ENCODE data around the gene COL27A1.
A peak's percentile ranks its signal among the peaks of the same experiment; 100 is the strongest.

Gene COL27A1
- long read RNA-seq: 0 reads

DNA sequence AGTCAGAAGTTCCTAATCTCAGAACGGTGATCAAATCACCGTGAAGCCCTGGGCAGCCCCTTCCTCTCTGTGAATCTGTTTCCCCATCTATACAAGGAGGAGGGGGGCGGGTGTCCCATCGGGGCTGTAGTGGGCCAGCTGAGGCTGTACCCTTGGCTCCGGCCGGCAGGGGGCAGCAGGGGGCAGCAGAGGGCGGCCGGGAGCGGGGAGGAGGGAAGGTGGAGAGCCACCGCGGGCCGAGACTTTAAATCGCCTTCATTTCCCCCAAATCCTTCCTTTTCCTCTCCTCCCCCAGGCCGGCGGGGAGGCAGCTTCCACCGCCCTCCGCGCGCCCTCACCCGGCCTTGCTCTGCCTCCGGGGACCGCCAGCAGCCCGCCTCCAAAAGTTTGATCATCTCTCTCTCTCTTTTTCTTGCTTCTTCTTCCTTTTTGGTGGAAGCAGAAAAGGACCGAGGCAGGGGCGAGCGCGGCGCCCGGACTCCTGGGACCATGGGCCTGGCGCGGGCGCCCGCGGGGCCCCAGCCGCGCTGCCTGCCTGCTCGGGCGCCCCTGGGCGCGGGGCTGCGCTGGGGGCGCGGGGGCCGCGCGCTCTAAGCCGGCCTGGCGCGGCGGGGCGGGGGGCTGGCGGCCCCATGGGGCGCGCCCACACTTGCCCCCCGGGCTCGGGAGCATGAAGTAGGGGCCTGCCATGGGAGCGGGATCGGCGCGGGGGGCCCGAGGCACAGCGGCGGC, at the start of gene COL27A1:
Gene COL27A1 (plus strand): TSS at position 275 of the 732 bp plus-strand sequence. CDS start 414 bp downstream, at position 689.
- TF ChIP-seq POLR2AphosphoS5 (IDR thresholded peaks at IDR 0.05; ENCODE audit: low read depth) (no peak), GABPA (IDR thresholded peaks at IDR 0.05; ENCODE audit: low read depth) (no peak), SPI1 (IDR thresholded peaks at IDR 0.05; ENCODE audit: borderline replicate concordance, low read depth) (no peak)
- TF ChIP-seq, protein P1, sequence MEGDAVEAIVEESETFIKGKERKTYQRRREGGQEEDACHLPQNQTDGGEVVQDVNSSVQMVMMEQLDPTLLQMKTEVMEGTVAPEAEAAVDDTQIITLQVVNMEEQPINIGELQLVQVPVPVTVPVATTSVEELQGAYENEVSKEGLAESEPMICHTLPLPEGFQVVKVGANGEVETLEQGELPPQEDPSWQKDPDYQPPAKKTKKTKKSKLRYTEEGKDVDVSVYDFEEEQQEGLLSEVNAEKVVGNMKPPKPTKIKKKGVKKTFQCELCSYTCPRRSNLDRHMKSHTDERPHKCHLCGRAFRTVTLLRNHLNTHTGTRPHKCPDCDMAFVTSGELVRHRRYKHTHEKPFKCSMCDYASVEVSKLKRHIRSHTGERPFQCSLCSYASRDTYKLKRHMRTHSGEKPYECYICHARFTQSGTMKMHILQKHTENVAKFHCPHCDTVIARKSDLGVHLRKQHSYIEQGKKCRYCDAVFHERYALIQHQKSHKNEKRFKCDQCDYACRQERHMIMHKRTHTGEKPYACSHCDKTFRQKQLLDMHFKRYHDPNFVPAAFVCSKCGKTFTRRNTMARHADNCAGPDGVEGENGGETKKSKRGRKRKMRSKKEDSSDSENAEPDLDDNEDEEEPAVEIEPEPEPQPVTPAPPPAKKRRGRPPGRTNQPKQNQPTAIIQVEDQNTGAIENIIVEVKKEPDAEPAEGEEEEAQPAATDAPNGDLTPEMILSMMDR (IDR thresholded peaks at IDR 0.05; ENCODE audit: insufficient read depth, low read length): peak; percentile 21
- TF ChIP-seq, protein P2, sequence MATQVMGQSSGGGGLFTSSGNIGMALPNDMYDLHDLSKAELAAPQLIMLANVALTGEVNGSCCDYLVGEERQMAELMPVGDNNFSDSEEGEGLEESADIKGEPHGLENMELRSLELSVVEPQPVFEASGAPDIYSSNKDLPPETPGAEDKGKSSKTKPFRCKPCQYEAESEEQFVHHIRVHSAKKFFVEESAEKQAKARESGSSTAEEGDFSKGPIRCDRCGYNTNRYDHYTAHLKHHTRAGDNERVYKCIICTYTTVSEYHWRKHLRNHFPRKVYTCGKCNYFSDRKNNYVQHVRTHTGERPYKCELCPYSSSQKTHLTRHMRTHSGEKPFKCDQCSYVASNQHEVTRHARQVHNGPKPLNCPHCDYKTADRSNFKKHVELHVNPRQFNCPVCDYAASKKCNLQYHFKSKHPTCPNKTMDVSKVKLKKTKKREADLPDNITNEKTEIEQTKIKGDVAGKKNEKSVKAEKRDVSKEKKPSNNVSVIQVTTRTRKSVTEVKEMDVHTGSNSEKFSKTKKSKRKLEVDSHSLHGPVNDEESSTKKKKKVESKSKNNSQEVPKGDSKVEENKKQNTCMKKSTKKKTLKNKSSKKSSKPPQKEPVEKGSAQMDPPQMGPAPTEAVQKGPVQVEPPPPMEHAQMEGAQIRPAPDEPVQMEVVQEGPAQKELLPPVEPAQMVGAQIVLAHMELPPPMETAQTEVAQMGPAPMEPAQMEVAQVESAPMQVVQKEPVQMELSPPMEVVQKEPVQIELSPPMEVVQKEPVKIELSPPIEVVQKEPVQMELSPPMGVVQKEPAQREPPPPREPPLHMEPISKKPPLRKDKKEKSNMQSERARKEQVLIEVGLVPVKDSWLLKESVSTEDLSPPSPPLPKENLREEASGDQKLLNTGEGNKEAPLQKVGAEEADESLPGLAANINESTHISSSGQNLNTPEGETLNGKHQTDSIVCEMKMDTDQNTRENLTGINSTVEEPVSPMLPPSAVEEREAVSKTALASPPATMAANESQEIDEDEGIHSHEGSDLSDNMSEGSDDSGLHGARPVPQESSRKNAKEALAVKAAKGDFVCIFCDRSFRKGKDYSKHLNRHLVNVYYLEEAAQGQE (IDR thresholded peaks at IDR 0.05; ENCODE audit: insufficient replicate concordance, low read depth): no peak
- no peak within 1 kb of the TSS for H3K27ac ChIP-seq (replicated peaks)
- peak within 1 kb of the TSS; percentile 51 for H3K4me3 ChIP-seq (replicated peaks; ENCODE audit: insufficient read depth, low read length)
- peaks cover 50% of the 10 kb centered on the region for H3K27me3 ChIP-seq (ENCODE audit: insufficient read depth, poor library complexity, severe bottlenecking)
- peak; percentile 43 to 63 for DNase-seq (ENCODE audit: low read depth in 1 of 2, low spot score in 1 of 2)

DNA sequence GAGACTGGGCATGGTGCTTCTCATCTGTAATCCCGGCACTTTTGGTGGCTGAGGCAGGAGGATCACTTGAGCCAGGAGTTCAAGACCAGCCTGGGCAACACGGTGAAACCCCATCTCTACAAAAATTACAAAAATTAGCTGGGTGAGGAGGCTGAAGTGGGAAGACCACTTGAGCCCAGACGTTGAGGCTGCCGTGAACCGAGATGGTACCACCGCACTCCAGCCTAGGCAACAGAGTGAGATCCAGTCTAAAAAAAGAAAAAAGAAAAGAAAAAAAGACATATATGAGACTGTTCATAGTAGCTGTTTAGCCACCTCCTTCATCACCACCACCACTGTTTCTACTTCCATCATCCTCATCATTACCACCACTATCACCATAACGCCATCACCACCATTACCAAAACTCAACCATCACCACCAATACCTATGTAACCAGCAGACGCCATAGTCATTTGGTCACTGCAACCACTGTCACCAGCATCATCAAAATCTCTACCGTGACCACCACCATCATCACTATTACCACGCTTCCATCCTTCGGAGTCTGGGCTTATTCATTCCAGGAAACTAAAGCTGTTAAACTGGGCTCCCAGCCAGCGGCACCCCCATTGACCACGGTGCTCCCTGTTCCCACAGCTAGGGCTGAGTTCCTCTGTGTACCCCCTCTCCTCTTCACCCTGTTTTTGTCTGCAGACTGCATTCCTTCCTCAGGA, 47.9 kb upstream of the COL27A1 start:
- DNase-seq (ENCODE audit: low read depth in 1 of 2, low spot score in 1 of 2): no peak
- TF ChIP-seq, protein P1 (IDR thresholded peaks at IDR 0.05; ENCODE audit: insufficient read depth, low read length): no peak
- TF ChIP-seq POLR2AphosphoS5 (IDR thresholded peaks at IDR 0.05; ENCODE audit: low read depth): no peak
- TF ChIP-seq, protein P2 (IDR thresholded peaks at IDR 0.05; ENCODE audit: insufficient replicate concordance, low read depth): no peak
- TF ChIP-seq GABPA (IDR thresholded peaks at IDR 0.05; ENCODE audit: low read depth): no peak
- no peak for TF ChIP-seq SPI1 (IDR thresholded peaks at IDR 0.05; ENCODE audit: borderline replicate concordance, low read depth)
- Histone ChIP-seq H3K27ac (replicated peaks) (no peak overlapping the region), H3K27me3 (ENCODE audit: insufficient read depth, poor library complexity, severe bottlenecking) (no peaks in the 10 kb centered on the region), H3K4me3 (replicated peaks; ENCODE audit: insufficient read depth, low read length) (no peak overlapping the region)

DNA sequence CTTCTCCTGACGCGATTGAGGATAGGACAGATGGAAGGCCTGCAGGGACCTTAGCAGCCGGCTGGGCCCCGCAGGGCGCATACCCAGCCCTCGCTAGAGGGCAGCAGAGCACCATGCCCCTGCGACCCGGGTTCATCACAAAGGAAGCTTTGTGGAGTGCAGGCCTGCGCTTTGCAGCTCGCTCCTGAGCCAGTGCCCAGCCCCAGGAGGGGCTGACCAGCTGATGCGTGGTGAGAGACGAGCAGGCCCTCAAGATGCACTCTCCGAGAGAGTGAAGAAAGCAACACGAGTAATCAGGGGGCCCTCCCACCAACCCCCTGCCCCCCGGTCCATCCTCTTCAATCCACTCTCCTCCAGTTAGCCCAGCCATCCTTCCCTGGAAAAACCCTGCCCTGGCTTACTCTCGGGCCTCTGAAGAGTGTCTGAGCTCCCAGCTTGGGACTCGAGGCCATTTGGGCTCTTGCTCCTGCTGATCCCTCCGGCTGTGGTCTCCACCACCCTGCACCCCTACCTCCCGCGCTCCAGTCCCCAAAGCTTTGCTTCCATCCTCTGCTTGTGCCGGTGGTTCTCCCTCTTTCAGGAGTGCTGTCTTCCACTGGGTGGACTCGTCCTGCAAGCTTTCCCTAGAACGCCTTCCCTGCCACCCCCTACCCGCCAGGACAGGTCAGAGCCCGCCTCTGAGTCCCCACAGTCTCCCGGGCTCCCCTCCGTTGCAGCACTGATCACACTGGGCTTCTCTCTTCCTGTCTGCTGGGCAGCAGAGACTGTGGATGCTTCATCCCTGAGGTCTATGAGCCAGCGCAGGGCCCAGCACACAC, 47.1 kb upstream of the COL27A1 start:
- peak; percentile 35 to 56 for DNase-seq (ENCODE audit: low read depth in 1 of 2, low spot score in 1 of 2)
- TF ChIP-seq SPI1 (IDR thresholded peaks at IDR 0.05; ENCODE audit: borderline replicate concordance, low read depth) (no peak), GABPA (IDR thresholded peaks at IDR 0.05; ENCODE audit: low read depth) (no peak)
- TF ChIP-seq, protein P1 (IDR thresholded peaks at IDR 0.05; ENCODE audit: insufficient read depth, low read length): peak; percentile 98
- no peaks in the 10 kb centered on the region for H3K27me3 ChIP-seq (ENCODE audit: insufficient read depth, poor library complexity, severe bottlenecking)
- no peak overlapping the region for H3K4me3 ChIP-seq (replicated peaks; ENCODE audit: insufficient read depth, low read length)
- H3K27ac ChIP-seq (replicated peaks): no peak overlapping the region
